Measurements from ENCODE around the gene ATF7. TPM values are rescaled to one million over a fixed set of nuclear protein-coding genes. Genes with fewer than 3 reads are reported as not detected.

Gene ATF7
- total and polyA plus RNA-seq, 2 of the 13 experiments (the other 11 are each of a cell fraction or from before 2014, with no cell fraction given) = 9.6 to 16.2 TPM

- TF ChIP-seq E2F2 (CRISPR knock-in tag; IDR thresholded peaks at IDR 0.05; ENCODE audit: borderline replicate concordance) (no peak), ETV5 (CRISPR knock-in tag; IDR thresholded peaks at IDR 0.05; ENCODE audit: borderline replicate concordance) (peak; percentile 63), YEATS4 (CRISPR knock-in tag; IDR thresholded peaks at IDR 0.05; ENCODE audit: borderline replicate concordance) (peak; percentile 41; the same call in 1 of the 2 replicates), STAT6 (CRISPR knock-in tag; IDR thresholded peaks at IDR 0.05; ENCODE audit: borderline replicate concordance) (no peak), HDAC6 (IDR thresholded peaks at IDR 0.05; ENCODE audit: low read depth, low read length) (no peak), HHEX (CRISPR knock-in tag; IDR thresholded peaks at IDR 0.05) (peak; percentile 66), ZSCAN5A (CRISPR knock-in tag; IDR thresholded peaks at IDR 0.05; ENCODE audit: borderline replicate concordance) (no peak; the same call in 1 of the 2 replicates), NFKB2 (CRISPR knock-in tag; IDR thresholded peaks at IDR 0.05; ENCODE audit: borderline replicate concordance) (no peak), FOXO1 (CRISPR knock-in tag; IDR thresholded peaks at IDR 0.05) (peak; percentile 92), ZNF180 (CRISPR knock-in tag; IDR thresholded peaks at IDR 0.05; ENCODE audit: borderline replicate concordance, low read depth) (no peak), SAP130 (CRISPR knock-in tag; IDR thresholded peaks at IDR 0.05; ENCODE audit: low read depth) (peak; percentile 85), ZNF282 (IDR thresholded peaks at IDR 0.05; ENCODE audit: partially characterized antibody) (no peak), CEBPB (IDR thresholded peaks at IDR 0.05; ENCODE audit: borderline replicate concordance, low read depth, low read length) (peak; percentile 98), ZNF749 (CRISPR knock-in tag; IDR thresholded peaks at IDR 0.05; ENCODE audit: borderline replicate concordance) (no peak), JUNB (CRISPR knock-in tag; IDR thresholded peaks at IDR 0.05; ENCODE audit: borderline replicate concordance) (peak; percentile 41; the same call in 1 of the 2 replicates), IKZF5 (CRISPR knock-in tag; IDR thresholded peaks at IDR 0.05) (peak; percentile 89), KAT7 (CRISPR knock-in tag; IDR thresholded peaks at IDR 0.05; ENCODE audit: borderline replicate concordance) (0 out of 2 replicates have a peak, but pooled peaks have one; percentile 47), ZNF678 (CRISPR knock-in tag; IDR thresholded peaks at IDR 0.05) (no peak)
Measured at GRCh38 chr12:53538209-53538689, 87.9 kb downstream of the ATF7 start (continued).

Data from HepG2 (cell line).